ENCODE measurements around the gene ZIC1. TPM values are rescaled to one million over a fixed set of nuclear protein-coding genes. Genes with fewer than 3 reads are reported as not detected.

Gene ZIC1
- total RNA-seq, 1 donor from 2014 or later = not detected

DNA sequence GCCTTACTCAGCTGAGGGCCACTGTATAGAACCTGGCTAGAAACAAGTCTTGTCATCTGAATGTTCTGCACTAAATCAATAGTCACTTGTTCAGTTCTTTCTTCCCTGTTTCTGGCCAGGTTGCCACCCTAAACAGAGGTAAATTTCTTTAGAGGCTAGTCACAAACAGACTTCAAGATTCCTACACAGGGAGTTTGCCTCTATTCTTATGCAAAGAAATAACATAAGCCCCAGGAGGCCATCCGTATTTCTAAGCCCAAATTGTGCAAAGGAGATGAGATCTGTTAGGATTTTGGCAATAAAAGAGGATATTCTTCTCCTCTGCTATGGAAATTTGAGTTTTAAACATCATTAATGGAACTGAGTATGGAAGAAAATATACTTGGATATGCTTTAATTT, 7.7 kb upstream of the ZIC1 start:
- intact Hi-C loops (cut with DNase I) = no loop called here
- no peaks in the 10 kb centered on the region for H3K36me3 ChIP-seq
- H3K27me3 ChIP-seq = peaks cover 89% of the 10 kb centered on the region
- H3K4me1 ChIP-seq = no peaks in the 10 kb centered on the region
- H3K9me3 ChIP-seq = no peaks in the 10 kb centered on the region
- H3K27ac ChIP-seq = no peak overlapping the region
- no peak overlapping the region for H3K4me3 ChIP-seq
- no peak for ATAC-seq
- no peak for DNase-seq
- TF ChIP-seq, protein P1, sequence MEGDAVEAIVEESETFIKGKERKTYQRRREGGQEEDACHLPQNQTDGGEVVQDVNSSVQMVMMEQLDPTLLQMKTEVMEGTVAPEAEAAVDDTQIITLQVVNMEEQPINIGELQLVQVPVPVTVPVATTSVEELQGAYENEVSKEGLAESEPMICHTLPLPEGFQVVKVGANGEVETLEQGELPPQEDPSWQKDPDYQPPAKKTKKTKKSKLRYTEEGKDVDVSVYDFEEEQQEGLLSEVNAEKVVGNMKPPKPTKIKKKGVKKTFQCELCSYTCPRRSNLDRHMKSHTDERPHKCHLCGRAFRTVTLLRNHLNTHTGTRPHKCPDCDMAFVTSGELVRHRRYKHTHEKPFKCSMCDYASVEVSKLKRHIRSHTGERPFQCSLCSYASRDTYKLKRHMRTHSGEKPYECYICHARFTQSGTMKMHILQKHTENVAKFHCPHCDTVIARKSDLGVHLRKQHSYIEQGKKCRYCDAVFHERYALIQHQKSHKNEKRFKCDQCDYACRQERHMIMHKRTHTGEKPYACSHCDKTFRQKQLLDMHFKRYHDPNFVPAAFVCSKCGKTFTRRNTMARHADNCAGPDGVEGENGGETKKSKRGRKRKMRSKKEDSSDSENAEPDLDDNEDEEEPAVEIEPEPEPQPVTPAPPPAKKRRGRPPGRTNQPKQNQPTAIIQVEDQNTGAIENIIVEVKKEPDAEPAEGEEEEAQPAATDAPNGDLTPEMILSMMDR (IDR thresholded peaks at IDR 0.05) = no peak

DNA sequence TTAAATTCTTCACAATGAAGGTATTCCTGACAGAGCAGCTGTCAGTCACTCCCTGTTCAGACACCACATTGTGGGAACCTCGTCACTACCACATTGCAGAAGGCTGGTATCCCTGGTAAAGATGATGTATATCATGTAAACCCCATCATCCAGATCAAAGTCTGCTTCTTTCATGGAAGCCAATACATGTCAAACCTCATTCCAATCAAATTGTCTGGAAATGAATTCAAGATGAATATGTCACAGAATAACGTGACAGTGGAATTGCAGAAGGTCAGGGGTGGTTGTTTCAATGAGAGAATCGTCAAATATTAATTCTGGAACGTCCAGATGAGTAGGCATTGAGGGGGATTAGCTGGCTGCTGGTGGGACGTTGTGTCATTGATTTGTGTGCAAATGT, 7.0 kb upstream of the ZIC1 start:
- no peak for DNase-seq
- TF ChIP-seq, protein P1 (IDR thresholded peaks at IDR 0.05) = no peak
- H3K36me3 ChIP-seq = no peaks in the 10 kb centered on the region
- H3K4me3 ChIP-seq = no peak overlapping the region
- H3K9me3 ChIP-seq = no peaks in the 10 kb centered on the region
- intact Hi-C loops (cut with DNase I) = no loop called here
- no peak for ATAC-seq
- H3K4me1 ChIP-seq = no peaks in the 10 kb centered on the region
- no peak overlapping the region for H3K27ac ChIP-seq
- peaks cover 89% of the 10 kb centered on the region for H3K27me3 ChIP-seq

DNA sequence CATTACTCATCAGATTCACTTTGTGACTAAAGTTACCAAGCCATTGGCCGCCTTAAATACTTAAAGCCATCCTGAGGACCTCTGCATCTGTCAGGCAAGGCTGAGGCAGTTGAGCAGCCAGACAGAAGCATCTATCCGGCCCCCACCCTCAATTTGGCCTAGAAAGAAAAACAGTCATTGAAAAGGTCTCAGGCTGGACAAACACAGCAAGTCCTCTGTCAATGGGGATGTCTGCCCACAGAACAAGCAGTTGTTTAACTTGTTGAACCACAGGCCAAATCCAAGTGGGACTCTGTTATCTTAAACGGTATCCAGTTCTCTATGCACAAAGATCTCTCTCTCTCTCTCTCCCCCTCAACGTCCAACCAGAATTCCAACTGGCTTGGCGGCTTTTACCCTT, 5.7 kb upstream of the ZIC1 start:
- H3K27ac ChIP-seq = no peak overlapping the region
- DNase-seq (no peak), ATAC-seq (no peak)
- H3K36me3 ChIP-seq = no peaks in the 10 kb centered on the region
- peaks cover 89% of the 10 kb centered on the region for H3K27me3 ChIP-seq
- TF ChIP-seq, protein P1 (IDR thresholded peaks at IDR 0.05) = no peak
- no peaks in the 10 kb centered on the region for H3K4me1 ChIP-seq
- no peak overlapping the region for H3K4me3 ChIP-seq
- intact Hi-C loops (cut with DNase I) = no loop called here
- H3K9me3 ChIP-seq = no peaks in the 10 kb centered on the region

DNA sequence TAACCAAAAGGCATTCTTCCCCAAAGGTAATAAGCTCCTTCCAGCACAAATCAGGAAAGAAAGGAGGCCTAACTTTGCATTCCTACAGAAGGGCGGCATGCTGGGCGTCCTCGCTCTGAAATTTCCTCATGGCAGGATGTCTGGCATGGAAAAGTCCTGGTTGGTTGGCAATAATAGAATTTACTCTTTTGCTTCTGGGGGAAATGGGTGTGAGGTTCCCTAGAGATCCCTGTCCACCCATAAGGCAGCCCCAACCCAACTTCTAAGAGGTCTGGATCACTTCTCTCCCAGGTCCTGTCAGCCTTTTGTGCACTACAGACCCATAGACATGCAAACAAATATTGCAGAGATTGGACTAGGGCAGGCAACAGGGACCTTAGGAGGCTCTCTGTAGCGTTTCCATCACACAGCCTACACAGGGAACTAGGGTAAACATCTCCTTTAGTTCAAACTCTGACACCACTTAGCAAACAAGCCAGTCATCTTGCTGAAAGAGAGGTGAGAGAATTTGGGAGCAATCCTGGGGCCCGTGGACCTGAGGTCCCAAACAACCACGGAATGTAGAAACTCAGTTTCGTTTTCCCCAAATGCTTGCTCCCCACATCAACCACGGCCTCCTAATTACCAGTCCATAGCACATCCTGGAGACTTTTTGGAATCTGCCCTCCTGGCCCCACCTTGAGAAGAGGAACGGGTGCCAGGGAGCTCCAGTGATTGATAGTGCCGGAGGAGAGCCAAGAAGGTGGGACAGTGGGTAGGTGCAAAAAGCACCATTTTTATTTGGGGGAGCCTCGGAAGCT, 5.0 kb upstream of the ZIC1 start:
- H3K36me3 ChIP-seq = no peaks in the 10 kb centered on the region
- no peak for DNase-seq
- no peak for ATAC-seq
- no peak overlapping the region for H3K27ac ChIP-seq
- H3K4me3 ChIP-seq = no peak overlapping the region
- intact Hi-C loops (cut with DNase I) = no loop called here
- no peaks in the 10 kb centered on the region for H3K9me3 ChIP-seq
- TF ChIP-seq, protein P1 (IDR thresholded peaks at IDR 0.05) = no peak
- H3K27me3 ChIP-seq = peaks cover 89% of the 10 kb centered on the region
- peaks cover 5% of the 10 kb centered on the region for H3K4me1 ChIP-seq

DNA sequence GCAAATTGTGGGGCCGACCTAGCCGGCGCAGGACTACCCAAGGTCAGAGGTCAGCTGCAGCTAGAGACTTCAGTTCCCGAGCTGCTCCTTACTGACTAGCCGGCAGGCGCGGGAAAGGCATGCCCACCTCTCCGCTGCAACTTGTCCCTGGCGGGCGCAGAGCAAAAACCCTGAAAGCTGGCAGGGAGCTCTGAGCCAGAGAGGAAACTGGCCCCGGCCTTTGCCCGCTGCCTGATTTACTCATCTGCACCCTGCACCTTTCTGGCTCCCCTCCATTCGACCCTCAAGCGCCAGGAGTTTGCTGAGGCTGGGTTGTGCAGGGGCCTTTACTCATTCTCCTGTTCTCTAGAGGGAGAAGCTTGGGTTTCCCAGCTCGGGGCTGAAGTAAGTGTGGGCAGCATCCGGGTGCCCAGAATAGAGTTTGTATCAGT, 4.3 kb upstream of the ZIC1 start:
- DNase-seq = no peak
- Histone ChIP-seq H3K36me3 (no peaks in the 10 kb centered on the region), H3K9me3 (no peaks in the 10 kb centered on the region), H3K27me3 (peaks cover 89% of the 10 kb centered on the region), H3K27ac (no peak overlapping the region), H3K4me1 (peaks cover 5% of the 10 kb centered on the region), H3K4me3 (no peak overlapping the region)
- intact Hi-C loops (cut with DNase I) = no loop called here
- TF ChIP-seq, protein P1 (IDR thresholded peaks at IDR 0.05) = no peak
- no peak for ATAC-seq
